Testis (tissue), 2 donors: Measurements from ENCODE around the gene KRTAP2-3.
"Not testable (repeated sequence)": the region's sequence is repeated elsewhere in the genome, so short reads cannot be mapped to it uniquely, and the experiment has no call there.

ENCODE experiments used
- POLR2A ChIP-seq: fragments of 450-650 bp; IDR thresholded peaks from one replicate; pipeline ENCODE4 v1.6.1; 2017; ENCODE audit warnings: antibody characterized with exemption, mild to moderate bottlenecking, moderate library complexity
- TF ChIP-seq, protein P1 (sequence below), 3 experiments: fragments of 450-650 bp in 2 of 3; fragments of 200-600 bp in 1 of 3; sonication (generic) in 1 of 3; IDR thresholded peaks; one replicate each; pipeline ENCODE4 v1.5.1; 2016 to 2019; ENCODE audit warnings: antibody characterized with exemption in 3 of 3, mild to moderate bottlenecking in 2 of 3, moderate library complexity in 1 of 3

DNA sequence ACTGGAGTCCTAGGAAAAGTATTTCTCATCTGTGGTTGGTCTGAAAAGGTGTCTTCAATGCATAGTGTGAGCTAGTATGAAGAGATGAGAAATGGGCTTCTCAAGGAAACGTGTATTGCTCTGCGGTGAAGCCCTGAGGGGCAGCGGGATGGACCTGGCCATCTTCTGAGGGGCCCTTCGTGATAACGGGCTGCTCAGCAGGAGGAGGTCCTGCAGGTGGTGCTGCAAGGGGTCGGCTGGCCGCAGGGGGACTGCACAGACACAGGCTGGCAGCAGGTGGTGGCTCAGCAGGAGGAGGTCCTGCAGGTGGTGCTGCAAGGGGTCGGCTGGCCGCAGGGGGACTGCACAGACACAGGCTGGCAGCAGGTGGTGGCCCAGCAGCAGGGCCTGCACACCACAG is 5.4 kb downstream of the KRTAP2-3 start:
- TF ChIP-seq, protein P1, sequence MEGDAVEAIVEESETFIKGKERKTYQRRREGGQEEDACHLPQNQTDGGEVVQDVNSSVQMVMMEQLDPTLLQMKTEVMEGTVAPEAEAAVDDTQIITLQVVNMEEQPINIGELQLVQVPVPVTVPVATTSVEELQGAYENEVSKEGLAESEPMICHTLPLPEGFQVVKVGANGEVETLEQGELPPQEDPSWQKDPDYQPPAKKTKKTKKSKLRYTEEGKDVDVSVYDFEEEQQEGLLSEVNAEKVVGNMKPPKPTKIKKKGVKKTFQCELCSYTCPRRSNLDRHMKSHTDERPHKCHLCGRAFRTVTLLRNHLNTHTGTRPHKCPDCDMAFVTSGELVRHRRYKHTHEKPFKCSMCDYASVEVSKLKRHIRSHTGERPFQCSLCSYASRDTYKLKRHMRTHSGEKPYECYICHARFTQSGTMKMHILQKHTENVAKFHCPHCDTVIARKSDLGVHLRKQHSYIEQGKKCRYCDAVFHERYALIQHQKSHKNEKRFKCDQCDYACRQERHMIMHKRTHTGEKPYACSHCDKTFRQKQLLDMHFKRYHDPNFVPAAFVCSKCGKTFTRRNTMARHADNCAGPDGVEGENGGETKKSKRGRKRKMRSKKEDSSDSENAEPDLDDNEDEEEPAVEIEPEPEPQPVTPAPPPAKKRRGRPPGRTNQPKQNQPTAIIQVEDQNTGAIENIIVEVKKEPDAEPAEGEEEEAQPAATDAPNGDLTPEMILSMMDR (IDR thresholded peaks at IDR 0.05) = not testable (repeated sequence)
- TF ChIP-seq POLR2A = not testable (repeated sequence)
